GM18873 (cell line): ENCODE results near the gene MOB3B.

ENCODE experiments used
- ATAC-seq: cut with Tn5 transposase; IDR thresholded peaks from one replicate; pipeline ENCODE4 v1.9.1; 2021; ENCODE audit warnings: mild to moderate bottlenecking, moderate library complexity, moderate number of reproducible peaks; ENCODE audit not compliant: unreplicated experiment, low FRiP score

The MOB3B gene

DNA sequence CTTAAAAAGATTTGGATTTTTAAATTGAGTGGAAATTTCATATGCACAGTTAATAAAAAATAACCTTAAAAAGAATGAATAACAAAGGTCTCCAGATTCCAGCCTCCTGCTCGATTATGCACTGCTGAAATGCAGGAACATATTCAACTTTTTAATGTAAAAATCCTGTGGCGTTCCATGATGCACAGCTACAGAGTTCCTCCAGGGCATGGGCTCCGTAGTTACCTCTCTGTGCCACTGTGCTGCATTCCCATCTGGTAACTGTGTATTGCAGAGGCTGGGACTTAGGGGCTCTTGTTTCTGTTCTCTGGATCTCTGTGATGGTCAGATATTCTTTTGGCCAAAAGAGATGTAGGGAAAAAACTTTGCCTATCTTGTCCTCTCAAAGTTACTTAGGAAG is 201.1 kb downstream of the MOB3B start:
- ATAC-seq: no peak

DNA sequence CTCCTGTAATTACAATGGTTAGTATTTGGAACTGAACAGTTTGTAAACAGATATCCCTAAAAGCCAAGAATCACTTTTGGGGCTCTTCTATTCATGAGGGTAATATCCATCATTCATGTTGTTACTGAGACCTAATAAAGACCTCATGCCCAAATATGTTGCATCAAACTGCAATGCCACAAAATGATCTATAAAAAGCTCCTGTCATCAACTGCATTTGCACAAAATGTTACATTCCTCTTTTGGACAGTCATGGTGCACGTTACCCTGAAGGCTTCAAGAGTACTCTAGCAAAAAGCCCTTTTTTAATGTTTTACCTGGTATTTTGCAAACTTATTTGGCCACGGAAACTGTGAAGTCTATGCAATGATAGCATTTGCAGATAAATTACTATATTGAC is 218.4 kb downstream of the MOB3B start:
- no peak for ATAC-seq

DNA sequence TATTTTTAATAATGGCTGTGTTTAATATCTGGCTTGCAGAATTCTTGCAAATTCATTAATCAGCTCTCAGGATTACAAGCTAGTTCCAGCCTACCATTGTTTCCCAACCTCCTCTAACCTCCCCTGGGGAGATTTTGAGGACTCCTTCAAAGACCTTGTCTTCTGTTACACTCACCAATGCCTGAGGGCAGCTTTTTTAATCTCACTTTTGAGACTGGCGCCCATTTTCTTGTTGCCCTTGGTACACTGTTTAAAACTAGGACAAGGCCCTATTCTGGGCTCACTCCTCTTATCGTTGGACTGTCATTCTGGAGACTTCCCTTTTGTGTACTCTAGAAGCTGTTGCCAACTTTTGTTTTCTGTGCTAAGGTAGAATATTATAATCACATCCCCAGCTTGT is 219.0 kb downstream of the MOB3B start:
- no peak for ATAC-seq

DNA sequence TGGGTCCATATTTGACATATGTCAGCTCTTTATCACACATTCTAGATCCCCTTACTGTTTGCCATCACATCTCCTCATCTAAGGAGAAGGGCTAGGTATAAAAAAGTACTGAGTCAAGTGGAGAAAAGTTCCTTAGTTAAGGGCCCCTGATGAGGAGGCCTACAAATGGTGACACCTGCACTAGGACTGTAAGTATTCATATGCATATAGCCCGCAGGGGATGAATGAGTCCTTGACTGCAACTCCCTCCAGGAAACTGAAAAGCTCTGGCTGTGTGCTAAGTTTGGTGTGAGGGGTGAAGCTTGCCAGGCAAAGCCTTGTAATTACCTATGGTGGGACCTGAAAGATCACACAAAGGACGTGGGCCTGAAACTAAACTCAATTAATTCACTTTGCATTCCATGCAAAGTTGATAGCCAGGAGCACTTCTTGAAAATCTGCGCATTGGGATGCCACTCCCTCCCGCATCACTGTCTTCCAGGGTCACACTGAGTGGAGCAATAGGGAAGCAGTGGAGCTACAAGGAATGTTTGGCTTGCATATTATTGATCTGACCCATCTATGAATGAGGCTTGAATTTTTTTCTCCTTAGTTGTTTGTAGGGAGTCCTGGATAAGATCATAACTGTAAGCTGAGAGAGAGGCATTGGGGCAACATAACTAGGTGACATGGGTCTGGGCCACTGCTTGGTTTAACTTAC is 220.8 kb downstream of the MOB3B start:
- ATAC-seq: no peak

DNA sequence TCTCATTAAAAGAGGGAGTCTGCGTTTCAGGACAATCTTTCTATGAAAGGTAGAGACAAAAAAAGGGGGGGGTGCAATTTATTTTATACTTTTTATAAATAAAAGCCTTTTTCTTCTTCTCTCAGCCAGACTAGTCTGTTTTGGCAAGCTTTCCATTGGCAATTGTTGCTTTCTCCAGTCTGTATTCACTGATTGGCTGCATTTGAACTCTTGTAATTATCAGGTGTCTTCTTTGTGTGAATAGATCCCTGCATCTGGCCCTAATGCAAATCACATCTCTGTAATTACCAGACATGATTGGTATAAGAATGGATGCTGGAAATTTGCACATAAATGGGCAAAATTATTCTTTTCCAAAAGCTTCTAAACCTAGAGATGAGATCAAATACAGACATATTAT is 225.1 kb downstream of the MOB3B start:
- ATAC-seq: no peak

DNA sequence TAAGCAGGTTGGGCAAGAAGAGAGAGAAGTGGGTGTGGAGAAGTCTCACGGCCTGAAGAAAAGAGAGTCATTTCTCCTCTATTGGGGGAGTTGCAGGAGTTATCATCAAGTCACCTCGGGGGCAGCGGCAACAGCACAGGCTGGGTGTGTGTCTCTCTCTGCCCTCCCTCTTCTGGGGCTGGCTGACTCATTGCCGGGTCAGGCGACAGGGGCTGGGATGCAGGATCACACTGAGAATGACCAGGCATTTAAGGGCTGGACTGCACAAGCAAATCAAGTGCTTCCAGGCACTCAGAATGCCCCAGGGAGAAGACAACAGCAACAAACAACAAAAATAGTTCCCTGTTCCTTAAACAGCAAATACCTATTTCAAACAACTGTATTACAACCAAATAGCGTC is 226.4 kb downstream of the MOB3B start:
- no peak for ATAC-seq

DNA sequence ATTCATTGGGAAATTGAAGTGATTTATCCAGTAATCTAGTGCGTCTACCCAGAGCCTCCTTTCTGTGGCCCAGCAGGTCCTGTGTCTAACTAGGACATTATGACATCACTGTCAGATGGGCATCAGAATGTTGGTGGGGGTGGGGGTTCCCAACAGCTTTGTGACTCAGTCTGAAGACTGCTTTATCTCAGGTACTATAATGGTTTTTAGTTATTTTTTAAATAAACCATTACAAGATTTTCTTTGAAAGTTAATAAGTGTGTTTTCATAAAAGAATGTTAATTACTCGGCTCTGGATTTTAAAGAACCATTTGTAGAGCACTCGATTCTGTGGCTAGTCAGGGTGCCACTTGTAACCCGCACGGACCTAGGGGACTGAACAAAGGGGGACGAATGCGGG is 232.6 kb downstream of the MOB3B start, which contains the start of gene EQTN:
Gene EQTN, minus strand, starts transcription at position 101 of the 400 bp plus-strand sequence. Its CDS starts 95 bp downstream, at position 6.
- ATAC-seq: no peak

DNA sequence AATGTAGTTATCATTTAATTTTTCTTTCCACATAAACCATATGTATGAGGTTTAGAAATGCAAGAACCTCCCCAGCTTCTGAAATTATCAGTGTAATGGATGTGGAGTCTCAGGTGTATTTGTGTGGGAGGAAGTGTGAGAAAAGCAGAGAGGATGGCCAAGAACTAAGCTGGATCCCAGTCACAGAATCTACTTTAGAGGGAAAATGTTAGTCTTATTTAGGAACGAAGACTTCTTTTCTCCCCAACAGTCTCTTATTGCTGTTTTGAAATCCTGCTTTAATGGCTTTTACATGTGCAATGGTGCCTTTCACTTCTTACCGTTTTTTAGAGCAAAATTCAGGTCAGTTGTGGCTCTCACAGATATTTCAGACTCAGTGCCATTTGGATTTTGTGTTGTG is 235.6 kb downstream of the MOB3B start:
- no peak for ATAC-seq

DNA sequence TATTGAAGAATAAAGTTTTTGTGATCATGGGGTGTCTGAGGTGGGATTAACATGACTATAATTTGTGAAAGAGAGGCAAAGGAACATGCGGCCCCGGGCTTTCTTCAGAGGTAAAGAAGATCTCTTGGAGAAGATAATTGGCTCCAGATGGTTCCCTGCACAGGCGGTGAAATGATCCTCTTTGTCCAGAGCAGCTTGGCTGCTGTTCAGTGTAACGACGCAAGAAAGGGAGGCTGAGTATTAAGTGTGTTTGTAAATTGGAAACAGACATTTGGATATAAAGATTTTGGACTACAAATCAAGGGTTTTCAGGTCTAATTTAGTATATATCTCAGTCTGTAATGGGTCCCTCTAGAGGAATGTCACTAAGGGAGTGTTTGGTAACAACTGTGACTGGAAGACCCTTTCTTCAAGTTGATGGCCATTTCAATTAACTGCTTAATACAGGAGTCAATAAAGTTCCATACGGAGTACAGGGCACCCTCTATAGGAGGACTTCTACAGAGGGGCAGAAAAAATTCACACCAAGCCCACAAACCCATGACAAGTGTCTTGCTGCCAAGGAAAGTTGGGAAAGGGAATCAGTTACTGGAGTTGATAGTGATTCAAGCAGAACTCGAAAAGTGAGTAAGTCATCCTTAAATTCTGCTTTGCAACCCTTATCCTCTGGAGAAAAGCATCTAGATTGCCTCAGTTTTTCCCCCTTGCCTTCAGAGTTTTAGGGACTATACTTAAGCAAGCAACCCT is 236.8 kb downstream of the MOB3B start:
- ATAC-seq: no peak

DNA sequence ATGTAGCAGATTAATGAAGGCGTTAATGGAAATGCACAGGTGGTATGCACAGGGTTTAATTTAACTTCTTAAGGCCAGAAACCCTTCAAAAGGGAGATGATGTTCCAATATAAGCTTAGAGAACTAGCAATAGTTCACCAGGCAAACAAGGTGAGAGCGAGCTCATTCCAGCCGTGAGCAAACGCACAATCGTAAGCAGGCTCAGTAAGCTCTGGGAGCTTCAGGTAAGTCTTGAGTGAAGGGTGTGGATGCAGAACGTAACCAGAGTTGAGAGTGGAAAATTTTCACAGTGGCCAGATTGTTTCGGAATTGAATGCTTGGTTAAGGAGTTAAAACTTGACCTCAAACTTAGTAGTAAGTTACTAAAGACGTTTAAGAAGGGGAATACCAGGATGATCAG is 238.3 kb downstream of the MOB3B start:
- no peak for ATAC-seq

DNA sequence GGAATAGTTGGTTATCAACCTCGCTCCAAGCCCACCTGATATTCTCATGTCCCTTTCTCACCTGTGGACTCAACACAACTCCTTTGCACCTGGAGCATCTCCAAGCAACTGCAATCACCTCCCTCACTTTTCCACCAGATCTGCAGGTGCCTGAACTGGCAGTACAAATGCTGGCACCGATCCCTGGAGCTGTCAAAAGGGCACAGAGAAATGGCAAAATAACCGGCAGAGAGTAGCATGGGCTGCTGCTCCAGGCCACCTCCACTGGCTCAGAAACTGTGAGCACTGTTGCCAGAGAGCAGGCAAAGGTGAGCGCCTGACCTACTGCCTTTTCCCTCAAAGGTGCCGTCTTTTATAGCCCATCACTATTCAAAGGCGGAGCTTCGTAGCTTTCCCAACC is 247.3 kb downstream of the MOB3B start:
- no peak for ATAC-seq

DNA sequence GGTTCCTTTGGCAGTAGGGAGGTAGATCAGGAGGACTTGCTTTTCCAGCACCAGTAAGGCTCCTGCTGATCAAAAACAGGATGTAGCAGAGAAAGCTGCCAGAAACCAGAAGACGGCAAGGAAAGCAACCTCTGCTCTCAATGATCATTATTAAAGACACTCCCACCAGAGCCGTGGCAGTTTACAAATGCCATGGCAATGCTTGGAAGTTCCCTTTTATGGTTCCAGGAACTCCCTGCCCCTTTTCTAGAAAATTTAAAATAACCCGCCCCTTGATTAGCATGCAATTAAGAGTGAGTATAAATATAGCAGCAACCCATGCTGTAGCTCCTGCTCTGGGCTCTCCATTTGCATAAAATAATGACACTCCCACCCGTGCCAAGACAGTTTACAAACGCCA is 248.8 kb downstream of the MOB3B start:
- no peak for ATAC-seq

DNA sequence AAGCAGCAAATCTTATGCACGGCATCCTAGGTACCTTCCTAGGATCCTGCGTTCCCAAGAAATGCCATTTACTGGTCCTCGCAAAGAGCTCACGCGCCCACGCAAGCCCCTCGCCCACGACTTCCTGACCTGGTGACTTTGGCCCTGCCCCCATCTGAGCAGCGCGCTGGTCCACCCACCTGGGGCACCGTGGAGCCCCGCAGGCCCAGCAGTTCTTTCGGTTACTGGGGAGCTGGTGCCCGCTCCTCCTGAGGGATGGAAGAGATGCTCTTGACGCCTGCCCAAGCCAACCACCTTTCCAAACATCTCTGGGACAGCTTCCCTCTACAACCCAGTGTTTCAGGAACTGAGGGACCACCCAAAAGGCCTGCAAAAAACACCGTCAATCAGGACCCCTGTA is 249.4 kb downstream of the MOB3B start:
- ATAC-seq: no peak

DNA sequence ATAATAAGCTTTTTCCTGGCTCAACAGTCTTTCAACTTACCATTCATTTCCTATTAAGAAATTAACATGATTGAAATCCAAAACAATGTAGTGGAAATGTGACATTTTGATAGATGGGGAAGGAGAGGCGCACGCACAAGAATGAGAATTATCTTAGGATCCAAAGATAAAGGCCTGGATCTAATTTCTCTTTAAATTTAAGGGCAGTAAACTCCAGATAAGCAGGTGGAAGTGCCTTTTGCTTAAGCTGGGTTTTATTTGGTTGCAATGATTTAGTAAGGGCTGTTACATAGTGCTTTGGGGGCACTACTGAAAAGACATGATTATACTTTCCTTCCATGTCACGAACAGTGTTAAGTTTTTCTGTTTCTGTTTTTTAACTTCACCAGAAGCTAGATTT is 250.0 kb downstream of the MOB3B start:
- no peak for ATAC-seq

DNA sequence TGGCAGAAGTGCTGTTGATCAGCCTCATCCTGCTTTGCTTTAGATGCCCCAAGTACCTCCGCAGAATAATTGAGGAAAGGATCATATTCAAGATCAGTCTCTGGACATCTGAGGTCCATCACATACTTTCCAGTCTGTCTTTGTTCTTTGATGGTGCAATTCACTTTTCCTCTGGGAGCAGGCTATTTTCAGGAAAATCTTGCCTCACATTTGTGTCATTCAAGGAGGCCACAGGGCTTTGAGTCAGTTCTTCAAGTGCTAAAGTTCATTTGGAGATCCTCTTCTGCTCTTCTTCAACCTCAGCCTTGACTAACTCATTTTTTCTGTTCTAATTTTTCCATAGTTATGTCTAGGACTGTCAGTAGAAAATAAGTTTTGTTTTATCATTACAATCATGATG is 251.2 kb downstream of the MOB3B start:
- no peak for ATAC-seq

DNA sequence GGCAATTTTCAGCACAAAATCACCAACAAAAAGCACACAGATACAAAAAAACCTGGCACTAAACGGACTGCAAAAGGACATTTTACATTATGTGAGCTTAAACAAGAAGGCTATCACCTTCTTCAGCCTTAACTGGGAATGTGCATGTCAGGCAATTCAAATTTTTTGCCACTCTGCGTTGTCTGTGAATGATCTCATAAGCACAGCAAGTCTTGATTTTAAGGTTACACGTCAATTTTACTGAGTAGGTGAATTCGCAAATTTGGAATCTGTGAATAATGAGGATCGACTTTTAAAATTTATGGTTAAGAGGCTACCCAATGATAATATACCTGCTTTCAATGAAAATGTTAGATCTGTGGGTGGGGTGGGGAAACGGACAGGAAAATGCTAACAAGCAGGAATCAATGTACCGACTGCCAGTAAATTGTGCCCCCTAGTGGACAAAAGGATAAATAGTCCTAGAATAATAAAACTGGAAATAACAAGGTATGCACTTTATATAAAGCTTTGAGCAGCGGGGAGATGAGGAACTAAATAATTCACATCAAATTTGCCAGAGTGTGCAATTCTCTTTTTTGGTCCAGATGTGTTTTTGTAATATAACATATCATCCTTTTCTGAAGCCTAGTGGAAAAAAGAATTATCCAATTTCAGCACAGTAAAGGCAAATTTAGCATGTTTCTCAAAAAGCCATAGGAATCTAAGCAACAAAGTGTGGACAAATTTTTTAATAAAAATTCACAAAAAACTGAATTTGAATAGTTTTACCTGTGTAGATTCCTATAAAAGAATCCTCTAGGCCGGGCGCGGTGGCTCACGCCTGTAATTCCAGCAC is 253.2 kb downstream of the MOB3B start:
- no peak for ATAC-seq
